Putamen (tissue), 1 donor: ENCODE results near the gene RNF220.
A peak's percentile ranks its signal among the peaks of the same experiment; 100 is the strongest.

Experiments
- DNase-seq: peaks from one replicate; pipeline ENCODE4 v3.0.0-alpha.2; 2016; ENCODE audit warnings: low spot score

RNF220 gene

GRCh38 chr1:44587796-44588460, 182.9 kb downstream of the RNF220 start:
- no peak for DNase-seq

GRCh38 chr1:44588551-44589210, 183.6 kb downstream of the RNF220 start:
- no peak for DNase-seq

GRCh38 chr1:44590475-44590874, 185.4 kb downstream of the RNF220 start:
- DNase-seq, result no peak

GRCh38 chr1:44591381-44591780, 186.3 kb downstream of the RNF220 start:
- no peak for DNase-seq

- DNase-seq, result peak; percentile 98
These were observed 187.4 kb downstream of the RNF220 start for GRCh38 chr1:44592208-44593145.

GRCh38 chr1:44594353-44594752, 189.3 kb downstream of the RNF220 start:
- no peak for DNase-seq

GRCh38 chr1:44594871-44595735, 190.0 kb downstream of the RNF220 start:
- peak; percentile 82 for DNase-seq

GRCh38 chr1:44596511-44596910, 191.5 kb downstream of the RNF220 start:
- DNase-seq, result no peak

GRCh38 chr1:44598167-44598566, 193.1 kb downstream of the RNF220 start:
- DNase-seq, result no peak

- DNase-seq, result no peak
These were observed 197.9 kb downstream of the RNF220 start for GRCh38 chr1:44602634-44603628.

GRCh38 chr1:44603718-44604117, 198.7 kb downstream of the RNF220 start:
- DNase-seq, result no peak

- no peak for DNase-seq
These were observed 199.3 kb downstream of the RNF220 start for GRCh38 chr1:44604157-44604955.

- DNase-seq, result no peak
These were observed 201.0 kb downstream of the RNF220 start for GRCh38 chr1:44605914-44606615.

GRCh38 chr1:44606701-44607281, 201.7 kb downstream of the RNF220 start:
- DNase-seq, result no peak

- DNase-seq, result no peak
These were observed 203.1 kb downstream of the RNF220 start for GRCh38 chr1:44608141-44608540.

GRCh38 chr1:44609412-44609767, 204.3 kb downstream of the RNF220 start:
- no peak for DNase-seq

- DNase-seq, result no peak
These were observed 204.9 kb downstream of the RNF220 start for GRCh38 chr1:44609768-44610526.
